Regular cardiac myocyte (primary cell): ENCODE data around the gene HSF2BP. TPM values are rescaled to one million over a fixed set of nuclear protein-coding genes. Genes with fewer than 3 reads are reported as not detected.

Source experiments
- total RNA-seq: library from RNA; depleted of rRNA; stranded (reverse); fragments of >200 nt; gene quantifications from 2 replicates; pipeline ENCODE4 v1.2.3, GENCODE V29; 2014

The HSF2BP gene
- total RNA-seq = 0.96 and 2.5 TPM in 2 replicates

GRCh38 chr21:43659136-43660000 is at the start of gene HSF2BP, which contains the start of gene RRP1B:
Gene HSF2BP, minus strand, starts transcription at chr21:43659488. Its CDS starts 1,392 bp downstream, at chr21:43658096.
Gene RRP1B, plus strand, starts transcription at chr21:43659560. Its CDS starts 105 bp downstream, at chr21:43659665.

Other genes with a start within 250 kb of the HSF2BP start
- gene SIK1, start 232.4 kb downstream of the HSF2BP start, total RNA-seq = 0.58 and 6.5 TPM in 2 replicates
- gene RRP1B, start 72 bp upstream of the HSF2BP start, total RNA-seq = 18.0 and 32.4 TPM in 2 replicates
- 63.4 and 200 TPM in 2 replicates for gene PDXK, start 59.6 kb upstream of the HSF2BP start, total RNA-seq
- gene CSTB, start 116.8 kb upstream of the HSF2BP start, total RNA-seq = 5.4 and 5.9 TPM in 2 replicates
- gene RRP1, start 130.1 kb upstream of the HSF2BP start, total RNA-seq = 13.8 and 24.0 TPM in 2 replicates
- 33.5 and 35.9 TPM in 2 replicates for gene AGPAT3, start 205.7 kb upstream of the HSF2BP start, total RNA-seq